GM03348 (cell line): ENCODE measurements around the gene RSPH6A.
A peak's percentile ranks its signal among the peaks of the same experiment; 100 is the strongest.

Experiments
- DNase-seq: peaks from one replicate; pipeline ENCODE4 v3.0.0; 2012; ENCODE audit warnings: low spot score

The RSPH6A gene

DNA sequence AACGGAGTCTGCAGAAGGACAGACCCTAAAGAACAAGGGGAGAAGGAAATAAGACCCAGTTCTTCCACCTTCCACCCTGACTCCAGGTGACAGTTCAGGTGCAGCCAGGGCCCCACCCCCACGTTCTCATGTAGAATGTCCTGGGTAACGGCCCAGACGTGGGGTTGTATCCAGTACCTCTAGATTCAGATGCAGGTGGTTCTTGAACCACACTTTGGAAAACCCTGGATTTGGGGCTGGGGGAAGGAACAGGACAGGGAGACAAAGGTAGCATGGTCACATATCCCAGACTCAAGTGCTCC is 35.0 kb downstream of the RSPH6A start:
- no peak for DNase-seq

DNA sequence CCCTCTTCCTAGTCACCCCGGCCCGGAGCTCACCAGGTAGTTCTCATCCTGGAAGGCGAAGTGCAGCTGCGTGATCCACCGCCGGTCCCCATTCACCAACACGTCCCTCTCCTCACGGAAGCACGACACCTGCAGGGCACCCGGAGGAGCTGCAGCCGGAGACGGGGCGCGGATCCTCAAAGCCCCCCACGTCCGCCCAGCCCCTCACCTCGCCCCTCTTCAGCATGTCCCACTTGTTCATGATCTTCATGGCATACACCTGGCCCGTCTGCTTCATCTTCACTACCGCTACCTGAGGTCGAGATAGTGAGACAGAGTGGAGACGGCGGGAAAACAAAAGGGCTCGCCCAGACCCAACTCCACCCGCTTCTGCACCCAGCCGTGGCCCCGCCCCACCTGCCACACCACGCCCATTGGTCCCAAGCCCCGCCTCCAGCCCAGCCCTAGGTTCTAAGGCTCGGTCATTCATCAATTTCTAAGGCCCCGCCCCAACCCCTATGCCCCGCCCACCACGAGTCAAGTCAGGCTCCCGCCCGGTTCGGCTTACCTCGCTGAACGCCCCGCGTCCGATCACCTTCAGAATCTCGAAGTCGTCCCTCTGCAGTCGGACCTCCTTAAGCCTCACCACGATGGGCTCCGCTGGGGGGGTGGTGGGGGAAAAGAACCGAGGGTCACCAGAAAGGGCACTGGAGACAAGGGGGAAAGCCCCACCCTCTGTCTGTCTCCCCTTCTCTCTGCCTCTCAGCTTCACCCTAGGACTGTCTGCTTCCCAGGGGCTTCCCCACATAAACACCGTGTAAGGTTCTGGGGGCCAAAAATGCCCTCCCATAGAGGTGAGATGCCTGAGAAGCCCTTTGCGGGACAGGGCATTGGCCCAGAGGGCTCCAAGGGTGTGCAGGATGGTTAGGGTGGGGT is 35.6 kb downstream of the RSPH6A start:
- peak; percentile 75 for DNase-seq

DNA sequence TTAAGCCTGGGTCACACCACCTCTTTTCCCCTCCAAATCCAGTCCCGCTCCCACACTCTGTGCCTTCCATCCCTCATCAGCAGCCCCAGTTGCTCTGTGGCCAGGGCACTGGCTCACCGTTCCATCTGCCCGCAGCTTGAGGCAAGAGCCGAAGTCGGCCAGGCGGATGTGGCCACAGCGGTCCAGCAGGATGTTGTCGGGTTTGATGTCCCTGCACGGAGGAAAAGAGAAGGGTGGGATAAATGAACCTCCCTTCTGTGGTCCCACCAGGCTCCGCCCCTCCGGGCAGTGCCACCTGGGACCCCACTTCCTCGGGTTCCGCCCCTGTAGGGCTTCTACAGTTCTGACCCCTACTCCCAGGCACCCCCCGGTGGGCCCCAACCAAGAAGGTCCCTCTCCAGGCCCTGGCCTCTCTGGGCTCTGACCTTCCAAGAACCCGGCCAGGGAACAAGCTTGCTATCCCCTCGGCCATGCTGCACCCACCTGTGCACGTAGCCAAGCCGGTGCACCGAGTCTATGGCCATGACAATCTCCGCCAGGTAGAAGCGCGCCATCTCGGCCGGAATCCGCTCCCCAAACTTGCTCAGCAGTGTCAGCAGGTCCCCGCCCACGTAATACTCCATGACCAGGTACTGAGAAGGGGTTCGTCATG is 37.0 kb downstream of the RSPH6A start:
- no peak for DNase-seq

- DNase-seq = no peak
These were observed 37.6 kb downstream of the RSPH6A start for GRCh38 chr19:45777395-45777961.

DNA sequence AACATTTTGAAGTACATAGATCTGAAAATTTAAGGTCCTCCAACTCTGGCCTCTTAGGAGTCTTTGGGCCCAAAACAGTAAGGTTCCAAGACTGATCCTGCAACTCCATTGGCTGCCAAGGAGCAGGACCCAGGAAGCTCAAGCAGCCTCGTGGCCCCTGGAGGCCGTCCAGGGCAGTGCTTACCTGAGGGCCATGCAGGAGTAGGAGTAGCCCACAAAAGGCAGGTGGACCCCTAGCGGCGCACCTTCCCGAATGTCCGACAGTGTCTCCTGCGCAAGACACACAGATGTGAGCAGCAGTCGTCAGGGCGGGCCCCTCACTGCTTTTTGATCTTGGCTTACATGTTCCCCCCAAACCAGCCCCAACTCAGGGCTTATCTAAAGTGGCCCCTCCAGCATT is 40.3 kb downstream of the RSPH6A start:
- no peak for DNase-seq

DNA sequence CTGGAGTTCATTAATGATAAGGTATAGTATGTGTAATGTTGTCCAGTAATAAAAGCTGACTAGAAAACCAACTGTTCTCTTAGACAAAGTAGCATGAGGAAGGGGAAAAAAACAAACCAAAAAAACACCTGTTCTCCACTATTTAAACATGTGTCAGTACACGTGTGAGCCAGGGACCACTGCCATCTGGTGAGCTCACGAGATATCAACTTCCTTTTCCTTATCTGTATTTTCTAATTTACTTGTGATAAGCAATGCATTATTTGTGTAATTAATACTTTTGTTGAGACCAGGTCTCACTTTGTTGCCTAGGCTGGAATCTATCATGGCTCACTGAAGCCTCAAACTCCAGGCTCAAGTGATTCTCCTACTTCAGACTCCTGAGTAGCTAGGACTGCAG is 41.7 kb downstream of the RSPH6A start:
- no peak for DNase-seq

DNA sequence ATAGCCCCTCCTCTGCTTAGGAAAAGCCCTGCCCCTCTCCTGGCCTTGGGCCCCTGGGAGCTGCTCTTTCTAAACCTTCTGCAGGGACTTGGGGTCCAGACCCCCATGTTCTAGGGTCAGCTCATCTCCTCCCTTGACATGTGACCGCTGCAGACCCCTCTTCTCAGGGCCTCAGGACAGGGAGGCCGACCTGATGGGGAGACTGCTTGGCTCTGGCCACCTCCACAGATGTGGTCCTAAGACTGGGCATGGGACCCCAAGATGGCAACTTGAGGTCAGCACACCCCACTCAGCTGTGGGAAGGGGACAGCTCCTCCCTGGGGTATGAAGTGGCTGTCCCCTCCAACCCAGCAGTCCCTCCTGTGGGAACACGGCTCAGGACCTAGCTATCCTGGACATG is 42.2 kb downstream of the RSPH6A start:
- DNase-seq = no peak

DNA sequence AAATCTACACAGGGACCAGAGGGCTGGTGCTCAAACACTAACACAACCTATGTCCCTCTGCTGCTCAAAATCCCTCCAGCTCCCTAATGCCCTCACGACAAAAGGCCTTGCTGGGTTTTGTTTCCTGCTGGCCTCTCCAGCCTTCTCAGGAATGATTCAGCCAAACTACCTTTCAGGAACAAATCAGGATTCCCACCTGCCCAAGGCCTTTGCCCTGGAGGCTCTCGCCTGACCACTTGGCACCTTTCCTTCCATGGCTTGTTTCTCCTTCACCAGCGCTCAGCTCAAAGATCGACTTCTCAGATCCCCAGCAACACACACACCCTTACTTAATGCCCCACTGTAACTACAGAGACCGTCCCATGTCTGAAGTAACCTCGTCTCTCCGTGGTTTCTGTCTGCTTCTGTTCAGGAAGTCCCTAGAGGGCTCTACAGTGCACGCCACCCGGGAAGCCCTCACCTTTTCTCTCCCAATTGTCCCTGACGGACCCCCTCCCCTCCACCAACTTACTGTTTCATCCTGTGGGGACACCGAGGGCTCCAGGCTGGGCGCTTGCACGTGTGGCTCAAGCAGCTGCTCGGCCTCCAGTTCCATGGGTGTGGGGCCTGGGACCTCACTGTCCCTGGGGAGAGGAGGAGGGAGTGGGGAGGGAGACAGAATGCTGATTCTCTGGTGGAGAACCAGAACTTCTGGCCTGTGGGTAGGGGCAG is 42.8 kb downstream of the RSPH6A start:
- no peak for DNase-seq

GRCh38 chr19:45771311-45771933 is 43.7 kb downstream of the RSPH6A start:
- DNase-seq = no peak

DNA sequence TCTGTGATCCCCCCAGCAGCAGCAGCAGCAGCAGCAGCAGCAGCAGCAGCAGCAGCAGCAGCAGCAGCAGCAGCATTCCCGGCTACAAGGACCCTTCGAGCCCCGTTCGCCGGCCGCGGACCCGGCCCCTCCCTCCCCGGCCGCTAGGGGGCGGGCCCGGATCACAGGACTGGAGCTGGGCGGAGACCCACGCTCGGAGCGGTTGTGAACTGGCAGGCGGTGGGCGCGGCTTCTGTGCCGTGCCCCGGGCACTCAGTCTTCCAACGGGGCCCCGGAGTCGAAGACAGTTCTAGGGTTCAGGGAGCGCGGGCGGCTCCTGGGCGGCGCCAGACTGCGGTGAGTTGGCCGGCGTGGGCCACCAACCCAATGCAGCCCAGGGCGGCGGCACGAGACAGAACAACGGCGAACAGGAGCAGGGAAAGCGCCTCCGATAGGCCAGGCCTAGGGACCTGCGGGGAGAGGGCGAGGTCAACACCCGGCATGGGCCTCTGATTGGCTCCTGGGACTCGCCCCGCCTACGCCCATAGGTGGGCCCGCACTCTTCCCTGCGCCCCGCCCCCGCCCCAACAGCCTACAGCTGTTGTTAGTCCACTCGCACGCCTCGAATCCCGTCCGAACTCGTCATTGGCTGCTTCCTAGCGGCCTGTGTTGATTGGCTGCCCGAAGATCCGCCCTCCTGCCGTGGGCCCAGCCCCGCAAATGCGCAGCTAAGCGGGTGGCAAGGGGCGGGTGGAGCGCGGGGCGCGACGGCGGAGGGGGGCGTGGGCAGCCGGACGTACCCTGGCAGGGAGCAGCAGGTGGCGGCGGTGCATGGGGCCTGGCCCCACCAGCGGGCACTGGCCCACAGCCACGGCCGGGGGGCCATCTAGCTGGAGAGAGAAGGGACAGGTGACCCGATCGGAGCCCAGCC is 44.7 kb downstream of the RSPH6A start:
- peak; percentile 96 for DNase-seq

- DNase-seq = no peak
These were observed 45.3 kb downstream of the RSPH6A start for GRCh38 chr19:45769821-45770191.

GRCh38 chr19:45768984-45769782 is 45.9 kb downstream of the RSPH6A start, which contains the start of gene SIX5:
TSS of gene SIX5 (minus strand) at chr19:45769252. CDS start at chr19:45768844, 408 bp downstream.
- peak; percentile 99 for DNase-seq

DNA sequence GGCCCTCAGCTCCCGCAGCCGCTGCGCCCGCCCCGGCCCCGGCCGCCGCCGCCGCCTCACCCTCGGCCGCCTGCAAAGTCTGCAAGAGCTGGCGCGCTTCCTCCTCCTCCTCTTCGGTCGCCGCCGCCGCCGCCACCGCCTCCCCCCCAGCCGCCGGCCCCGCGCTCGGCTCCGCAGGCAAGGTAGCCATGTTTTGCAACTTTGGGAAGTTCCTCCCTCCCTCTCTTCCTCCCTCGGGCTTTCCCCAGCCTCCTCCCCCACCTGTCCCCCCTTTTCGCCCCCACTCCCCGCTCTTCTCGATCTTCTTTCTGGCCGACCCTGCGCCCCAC is 46.5 kb downstream of the RSPH6A start:
- peak; percentile 62 for DNase-seq

GRCh38 chr19:45767881-45768654 is 47.0 kb downstream of the RSPH6A start:
- DNase-seq = peak; percentile 54

DNA sequence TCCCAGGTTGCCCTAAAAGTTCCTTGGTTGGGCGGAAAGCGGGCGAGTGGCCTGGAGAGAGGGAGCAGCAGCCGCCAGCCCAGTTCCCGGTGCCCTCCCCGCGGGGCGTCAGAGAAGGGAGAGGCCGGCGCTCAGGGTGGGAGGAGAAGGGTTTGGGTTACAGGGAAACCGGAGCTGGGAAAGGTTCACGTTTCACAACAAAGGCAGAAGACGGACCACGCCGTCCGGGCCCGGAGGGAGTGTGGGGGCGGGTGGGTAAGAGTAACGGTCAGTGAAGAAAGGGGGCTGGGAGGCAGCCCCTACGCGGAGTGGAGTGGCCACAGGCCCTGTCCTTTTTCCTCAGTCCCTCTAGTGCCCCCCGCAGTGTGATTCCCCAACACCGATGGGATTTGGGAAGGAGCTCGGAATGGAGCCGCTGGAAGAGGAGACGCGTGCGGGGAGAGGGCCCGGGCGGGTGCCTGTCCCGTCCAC is 47.7 kb downstream of the RSPH6A start:
- DNase-seq = peak; percentile 91

- peak; percentile 71 for DNase-seq
These were observed 48.2 kb downstream of the RSPH6A start for GRCh38 chr19:45766869-45767346.

DNA sequence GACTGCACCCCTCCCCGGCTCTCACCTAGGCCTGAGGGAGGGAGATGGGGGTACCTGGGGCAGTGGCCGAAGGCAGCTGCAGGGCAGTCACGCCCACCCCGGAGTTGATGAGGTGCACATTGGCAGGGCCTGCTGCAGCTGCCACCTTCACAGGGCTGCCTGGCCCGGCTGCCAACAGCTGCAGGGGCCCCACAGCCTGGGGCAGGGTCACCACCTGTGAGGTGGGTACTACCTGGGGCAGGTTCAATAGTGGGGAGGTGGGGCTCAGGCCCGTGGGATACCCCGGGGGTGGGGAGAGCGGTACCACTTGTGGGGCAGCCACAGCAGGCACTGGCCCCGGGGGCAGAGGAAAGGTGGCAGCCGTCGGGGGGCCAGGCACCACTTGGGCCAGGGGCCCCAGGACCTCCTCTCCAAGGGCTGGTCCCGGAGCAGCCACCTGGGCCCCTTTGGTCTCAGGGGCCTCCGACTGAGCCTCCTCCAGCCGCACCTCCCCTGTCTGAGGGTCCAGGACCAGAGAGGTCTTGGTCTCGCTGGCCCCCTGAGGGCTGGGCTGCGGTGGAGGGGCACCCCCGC is 48.7 kb downstream of the RSPH6A start:
- DNase-seq = no peak

DNA sequence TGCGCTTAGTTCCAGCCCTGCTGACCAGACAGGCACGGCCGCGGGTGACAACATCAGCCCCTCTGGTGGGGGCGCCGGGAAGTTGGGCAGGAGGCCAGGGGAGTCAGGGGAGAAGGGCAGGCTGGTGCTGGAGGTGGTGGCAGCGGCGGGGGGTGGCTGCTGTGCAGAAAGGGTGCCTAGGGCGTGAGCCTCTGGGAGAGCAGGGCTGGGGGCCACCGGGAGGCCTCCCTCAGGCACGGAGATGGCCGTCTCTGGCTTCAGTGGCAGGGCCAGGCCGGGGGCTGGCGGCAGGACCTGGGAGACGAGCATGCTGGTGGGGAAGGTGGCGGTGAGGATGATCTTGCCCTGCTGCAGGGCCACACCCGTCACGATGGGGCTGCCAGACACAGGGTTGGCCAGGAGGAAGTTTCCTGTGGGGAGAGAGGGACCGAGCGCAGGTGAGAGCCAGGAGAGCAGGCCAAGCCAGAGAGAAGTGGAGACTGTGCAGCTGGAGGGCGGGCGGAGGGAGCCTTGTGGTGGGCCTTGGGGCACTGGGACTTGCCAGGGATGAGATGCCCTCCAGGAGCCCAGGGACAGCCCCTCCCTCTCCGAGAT is 49.3 kb downstream of the RSPH6A start:
- DNase-seq = no peak
